ENCODE data around the gene SLC13A3. TPM values are rescaled to one million over a fixed set of nuclear protein-coding genes. Genes with fewer than 3 reads are reported as not detected.
A peak's percentile ranks its signal among the peaks of the same experiment; 100 is the strongest.

SLC13A3 gene
- total RNA-seq, 3 donors from 2014 or later: 0.08 to 0.19 (median 0.13) TPM

GRCh38 chr20:46543033-46543432 is 108.2 kb downstream of the SLC13A3 start:
- H3K9me3 Mint-ChIP-seq: no peaks in the 10 kb centered on the region
- H3K27me3 Mint-ChIP-seq (ENCODE audit: low read depth): peaks cover 13% of the 10 kb centered on the region
- DNase-seq (no peak), ATAC-seq (no peak)
- peaks cover 8% of the 10 kb centered on the region for H3K4me1 Mint-ChIP-seq (ENCODE audit: low read depth)
- H3K36me3 Mint-ChIP-seq (ENCODE audit: insufficient read depth): no peaks in the 10 kb centered on the region
- no peak overlapping the region for H3K4me3 Mint-ChIP-seq

GRCh38 chr20:46541229-46541935 is 109.9 kb downstream of the SLC13A3 start:
- peaks cover 8% of the 10 kb centered on the region for H3K4me1 Mint-ChIP-seq (ENCODE audit: low read depth)
- ATAC-seq: no peak
- peaks cover 13% of the 10 kb centered on the region for H3K27me3 Mint-ChIP-seq (ENCODE audit: low read depth)
- no peaks in the 10 kb centered on the region for H3K36me3 Mint-ChIP-seq (ENCODE audit: insufficient read depth)
- no peak for DNase-seq
- no peaks in the 10 kb centered on the region for H3K9me3 Mint-ChIP-seq
- H3K4me3 Mint-ChIP-seq: no peak overlapping the region

- DNase-seq: no peak
- Mint-ChIP-seq H3K27me3 (ENCODE audit: low read depth) (peaks cover 13% of the 10 kb centered on the region), H3K9me3 (no peaks in the 10 kb centered on the region), H3K4me1 (ENCODE audit: low read depth) (no peaks in the 10 kb centered on the region), H3K36me3 (ENCODE audit: insufficient read depth) (no peaks in the 10 kb centered on the region), H3K4me3 (no peak overlapping the region)
- no peak for ATAC-seq
Observed at GRCh38 chr20:46539113-46539512, 112.1 kb downstream of the SLC13A3 start.

GRCh38 chr20:46530640-46531039 is 120.6 kb downstream of the SLC13A3 start:
- ATAC-seq (no peak), DNase-seq (no peak)
- no peaks in the 10 kb centered on the region for H3K36me3 Mint-ChIP-seq (ENCODE audit: insufficient read depth)
- peaks cover 19% of the 10 kb centered on the region for H3K27me3 Mint-ChIP-seq (ENCODE audit: low read depth)
- H3K4me3 Mint-ChIP-seq: no peak overlapping the region
- no peaks in the 10 kb centered on the region for H3K9me3 Mint-ChIP-seq
- no peaks in the 10 kb centered on the region for H3K4me1 Mint-ChIP-seq (ENCODE audit: low read depth)

GRCh38 chr20:46523696-46524328 is 127.4 kb downstream of the SLC13A3 start:
- H3K36me3 Mint-ChIP-seq (ENCODE audit: insufficient read depth): no peaks in the 10 kb centered on the region
- H3K4me3 Mint-ChIP-seq: no peak overlapping the region
- DNase-seq: no peak
- ATAC-seq: no peak
- H3K9me3 Mint-ChIP-seq: no peaks in the 10 kb centered on the region
- peaks cover 9% of the 10 kb centered on the region for H3K27me3 Mint-ChIP-seq (ENCODE audit: low read depth)
- no peaks in the 10 kb centered on the region for H3K4me1 Mint-ChIP-seq (ENCODE audit: low read depth)

GRCh38 chr20:46523108-46523507 is 128.2 kb downstream of the SLC13A3 start:
- DNase-seq (no peak), ATAC-seq (no peak)
- H3K4me1 Mint-ChIP-seq (ENCODE audit: low read depth): no peaks in the 10 kb centered on the region
- no peak overlapping the region for H3K4me3 Mint-ChIP-seq
- H3K27me3 Mint-ChIP-seq (ENCODE audit: low read depth): peaks cover 6% of the 10 kb centered on the region
- no peaks in the 10 kb centered on the region for H3K36me3 Mint-ChIP-seq (ENCODE audit: insufficient read depth)
- no peaks in the 10 kb centered on the region for H3K9me3 Mint-ChIP-seq

GRCh38 chr20:46520976-46521579 is 130.2 kb downstream of the SLC13A3 start:
- Mint-ChIP-seq H3K4me3 (no peak overlapping the region), H3K4me1 (ENCODE audit: low read depth) (no peaks in the 10 kb centered on the region), H3K27me3 (ENCODE audit: low read depth) (peaks cover 7% of the 10 kb centered on the region), H3K36me3 (ENCODE audit: insufficient read depth) (no peaks in the 10 kb centered on the region), H3K9me3 (no peaks in the 10 kb centered on the region)
- peak; percentile 82 to 86 for ATAC-seq
- DNase-seq: peak; percentile 17

GRCh38 chr20:46520540-46520939 is 130.7 kb downstream of the SLC13A3 start:
- no peak for ATAC-seq
- no peaks in the 10 kb centered on the region for H3K4me1 Mint-ChIP-seq (ENCODE audit: low read depth)
- H3K9me3 Mint-ChIP-seq: no peaks in the 10 kb centered on the region

GRCh38 chr20:46519471-46520068 is 131.7 kb downstream of the SLC13A3 start:
- DNase-seq (no peak), ATAC-seq (no peak)
- Mint-ChIP-seq H3K27me3 (ENCODE audit: low read depth) (peaks cover 11% of the 10 kb centered on the region), H3K4me1 (ENCODE audit: low read depth) (no peaks in the 10 kb centered on the region), H3K36me3 (ENCODE audit: insufficient read depth) (no peaks in the 10 kb centered on the region), H3K9me3 (no peaks in the 10 kb centered on the region), H3K4me3 (no peak overlapping the region)

More at GRCh38 chr20:46520540-46520939, 130.7 kb downstream of the SLC13A3 start:
- DNase-seq: no peak
- Mint-ChIP-seq H3K27me3 (ENCODE audit: low read depth) (peaks cover 9% of the 10 kb centered on the region), H3K4me3 (no peak overlapping the region), H3K36me3 (ENCODE audit: insufficient read depth) (no peaks in the 10 kb centered on the region)

GRCh38 chr20:46512943-46513844 is 138.1 kb downstream of the SLC13A3 start, which contains the start of gene ZNF334:
ZNF334 (minus strand) TSS chr20:46513559; CDS start chr20:46512102, 1,457 bp downstream.
- Mint-ChIP-seq H3K27me3 (ENCODE audit: low read depth) (peaks cover 31% of the 10 kb centered on the region), H3K4me1 (ENCODE audit: low read depth) (peaks cover 9% of the 10 kb centered on the region), H3K4me3 (peak within 1 kb of the TSS; percentile 73), H3K9me3 (no peaks in the 10 kb centered on the region), H3K36me3 (ENCODE audit: insufficient read depth) (no peaks in the 10 kb centered on the region)
- ATAC-seq (peak; percentile 93 to 96), DNase-seq (no peak)

- no peaks in the 10 kb centered on the region for H3K9me3 Mint-ChIP-seq
- peaks cover 9% of the 10 kb centered on the region for H3K4me1 Mint-ChIP-seq (ENCODE audit: low read depth)
- ATAC-seq (no peak), DNase-seq (no peak)
- H3K36me3 Mint-ChIP-seq (ENCODE audit: insufficient read depth): no peaks in the 10 kb centered on the region
- H3K27me3 Mint-ChIP-seq (ENCODE audit: low read depth): peaks cover 39% of the 10 kb centered on the region
- H3K4me3 Mint-ChIP-seq: no peak overlapping the region
Observed at GRCh38 chr20:46509523-46509922, 141.7 kb downstream of the SLC13A3 start.
